Measurements from ENCODE around the gene STIP1. TPM values are rescaled to one million over a fixed set of nuclear protein-coding genes. Genes with fewer than 3 reads are reported as not detected.

Gene STIP1
- polyA plus RNA-seq, 1 donor, result 109 TPM

GRCh38 chr11:64210301-64211020, 24.5 kb downstream of the STIP1 start:
- WGBS (ENCODE audit: insufficient coverage, low lambda C conversion rate), result 90% methylated on average over 2 of the region's 24 CpGs

GRCh38 chr11:64211181-64211872, 25.4 kb downstream of the STIP1 start:
- Histone ChIP-seq H3K36me3 (ENCODE audit: control insufficient read depth, insufficient read depth, low read length) (peaks cover 15% of the 10 kb centered on the region), H3K27ac (ENCODE audit: low read length) (no peak overlapping the region), H3K9me3 (ENCODE audit: control insufficient read depth, low read depth, low read length) (no peaks in the 10 kb centered on the region), H3K4me3 (ENCODE audit: low read length) (no peak overlapping the region), H3K4me1 (ENCODE audit: control insufficient read depth, insufficient read depth, low read length) (peaks cover 16% of the 10 kb centered on the region), H3K27me3 (ENCODE audit: control insufficient read depth, insufficient read depth, low read length) (no peaks in the 10 kb centered on the region)
- no CpG with 5 or more reads among the region's 30 CpGs for WGBS (ENCODE audit: insufficient coverage, low lambda C conversion rate)
- DNase-seq, result no peak

More at GRCh38 chr11:64210301-64211020, 24.5 kb downstream of the STIP1 start:
- Histone ChIP-seq H3K4me3 (ENCODE audit: low read length) (no peak overlapping the region), H3K4me1 (ENCODE audit: control insufficient read depth, insufficient read depth, low read length) (peaks cover 24% of the 10 kb centered on the region), H3K36me3 (ENCODE audit: control insufficient read depth, insufficient read depth, low read length) (peaks cover 19% of the 10 kb centered on the region), H3K27me3 (ENCODE audit: control insufficient read depth, insufficient read depth, low read length) (no peaks in the 10 kb centered on the region), H3K27ac (ENCODE audit: low read length) (no peak overlapping the region), H3K9me3 (ENCODE audit: control insufficient read depth, low read depth, low read length) (no peaks in the 10 kb centered on the region)
- no peak for DNase-seq

DNA sequence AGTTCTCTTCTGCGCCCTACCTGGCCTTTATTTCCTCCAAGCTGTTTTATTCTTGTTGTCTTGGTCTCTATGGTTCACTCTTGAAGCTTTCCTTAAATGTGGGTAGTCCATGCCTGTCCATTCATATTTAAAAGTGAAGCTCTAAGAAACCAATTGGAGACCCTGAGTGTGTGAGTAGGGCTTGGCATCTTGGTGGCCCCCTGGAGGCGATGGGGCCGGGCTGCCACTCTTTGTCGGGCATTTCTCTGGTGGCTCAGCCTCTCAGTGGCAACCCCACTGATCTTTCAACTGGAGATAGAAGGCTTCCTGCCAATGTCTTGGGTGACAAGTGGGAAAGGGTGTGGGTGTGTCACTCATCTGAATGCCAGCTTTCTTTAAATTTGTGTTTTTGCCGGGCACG, 30.9 kb downstream of the STIP1 start:
- H3K4me1 ChIP-seq (ENCODE audit: control insufficient read depth, insufficient read depth, low read length), result no peaks in the 10 kb centered on the region
- H3K27me3 ChIP-seq (ENCODE audit: control insufficient read depth, insufficient read depth, low read length), result no peaks in the 10 kb centered on the region
- WGBS (ENCODE audit: insufficient coverage, low lambda C conversion rate), result no CpG with 5 or more reads among the region's 6 CpGs
- H3K27ac ChIP-seq (ENCODE audit: low read length), result no peak overlapping the region
- peaks cover 20% of the 10 kb centered on the region for H3K36me3 ChIP-seq (ENCODE audit: control insufficient read depth, insufficient read depth, low read length)
- H3K9me3 ChIP-seq (ENCODE audit: control insufficient read depth, low read depth, low read length), result no peaks in the 10 kb centered on the region
- no peak overlapping the region for H3K4me3 ChIP-seq (ENCODE audit: low read length)
- DNase-seq, result no peak

DNA sequence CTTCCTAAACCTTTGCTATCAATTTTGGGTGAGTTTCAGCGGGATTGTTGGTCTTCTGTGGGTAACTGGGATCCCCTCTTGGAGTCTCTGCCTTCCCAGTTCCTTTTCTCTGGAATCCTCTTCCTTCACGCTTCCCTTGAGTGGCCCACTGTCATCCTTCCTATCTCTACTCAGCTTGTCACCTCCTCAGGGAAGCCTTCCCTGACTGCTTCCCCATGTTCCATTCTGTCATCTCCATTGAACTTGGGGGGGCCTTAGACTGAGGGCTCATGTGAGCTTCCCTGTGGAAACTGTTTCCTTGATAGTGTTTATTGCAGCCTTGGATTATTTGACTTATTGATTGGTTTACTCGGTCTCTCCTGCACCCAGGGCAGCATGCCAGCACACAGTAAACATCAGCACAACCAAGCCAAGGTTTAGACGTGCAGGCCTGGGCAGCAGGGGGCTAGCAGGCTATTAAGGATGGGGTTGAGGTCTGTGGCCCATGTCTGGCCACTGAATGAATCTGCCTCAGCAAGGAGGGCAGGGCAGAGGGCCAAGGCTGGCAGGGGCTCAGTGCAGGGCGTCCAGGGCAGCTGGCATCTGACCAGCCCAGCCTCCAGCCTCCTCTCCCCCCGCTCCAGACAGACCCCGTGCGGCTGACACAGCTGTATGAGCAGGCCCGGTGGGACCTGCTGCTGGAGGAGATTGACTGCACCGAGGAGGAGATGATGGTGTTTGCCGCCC, 32.8 kb downstream of the STIP1 start:
- Histone ChIP-seq H3K36me3 (ENCODE audit: control insufficient read depth, insufficient read depth, low read length) (peaks cover 23% of the 10 kb centered on the region), H3K4me1 (ENCODE audit: control insufficient read depth, insufficient read depth, low read length) (no peaks in the 10 kb centered on the region), H3K27me3 (ENCODE audit: control insufficient read depth, insufficient read depth, low read length) (no peaks in the 10 kb centered on the region), H3K27ac (ENCODE audit: low read length) (no peak overlapping the region), H3K4me3 (ENCODE audit: low read length) (no peak overlapping the region), H3K9me3 (ENCODE audit: control insufficient read depth, low read depth, low read length) (no peaks in the 10 kb centered on the region)
- WGBS (ENCODE audit: insufficient coverage, low lambda C conversion rate), result no CpG with 5 or more reads among the region's 11 CpGs
- DNase-seq, result peak in 1 of 2 donors; percentile 4

DNA sequence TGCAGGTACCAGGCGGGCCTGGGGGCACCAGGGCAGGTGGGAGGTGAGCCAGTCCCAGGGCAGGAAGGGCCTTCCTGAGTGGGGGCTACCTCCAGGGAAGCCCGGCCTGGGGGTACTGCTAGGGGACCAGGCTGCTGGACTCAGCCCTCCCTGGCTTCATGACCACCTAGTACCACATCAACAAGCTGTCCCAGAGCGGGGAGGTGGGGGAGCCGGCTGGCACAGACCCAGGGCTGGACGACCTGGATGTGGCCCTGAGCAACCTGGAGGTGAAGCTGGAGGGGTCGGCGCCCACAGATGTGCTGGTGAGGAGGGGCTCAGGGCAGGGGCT, 33.3 kb downstream of the STIP1 start:
- Histone ChIP-seq H3K27me3 (ENCODE audit: control insufficient read depth, insufficient read depth, low read length) (no peaks in the 10 kb centered on the region), H3K27ac (ENCODE audit: low read length) (no peak overlapping the region), H3K4me1 (ENCODE audit: control insufficient read depth, insufficient read depth, low read length) (no peaks in the 10 kb centered on the region), H3K4me3 (ENCODE audit: low read length) (no peak overlapping the region), H3K9me3 (ENCODE audit: control insufficient read depth, low read depth, low read length) (no peaks in the 10 kb centered on the region), H3K36me3 (ENCODE audit: control insufficient read depth, insufficient read depth, low read length) (peaks cover 27% of the 10 kb centered on the region)
- no peak for DNase-seq
- no CpG with 5 or more reads among the region's 7 CpGs for WGBS (ENCODE audit: insufficient coverage, low lambda C conversion rate)

GRCh38 chr11:64219755-64220154, 33.8 kb downstream of the STIP1 start:
- no peaks in the 10 kb centered on the region for H3K9me3 ChIP-seq (ENCODE audit: control insufficient read depth, low read depth, low read length)
- peaks cover 29% of the 10 kb centered on the region for H3K36me3 ChIP-seq (ENCODE audit: control insufficient read depth, insufficient read depth, low read length)
- H3K4me3 ChIP-seq (ENCODE audit: low read length), result no peak overlapping the region
- no CpG with 5 or more reads among the region's 10 CpGs for WGBS (ENCODE audit: insufficient coverage, low lambda C conversion rate)
- no peak for DNase-seq
- H3K4me1 ChIP-seq (ENCODE audit: control insufficient read depth, insufficient read depth, low read length), result no peaks in the 10 kb centered on the region
- no peak overlapping the region for H3K27ac ChIP-seq (ENCODE audit: low read length)
- no peaks in the 10 kb centered on the region for H3K27me3 ChIP-seq (ENCODE audit: control insufficient read depth, insufficient read depth, low read length)

GRCh38 chr11:64220271-64220670, 34.3 kb downstream of the STIP1 start:
- DNase-seq, result no peak
- Histone ChIP-seq H3K4me1 (ENCODE audit: control insufficient read depth, insufficient read depth, low read length) (peaks cover 5% of the 10 kb centered on the region), H3K36me3 (ENCODE audit: control insufficient read depth, insufficient read depth, low read length) (peaks cover 29% of the 10 kb centered on the region), H3K4me3 (ENCODE audit: low read length) (no peak overlapping the region), H3K27me3 (ENCODE audit: control insufficient read depth, insufficient read depth, low read length) (no peaks in the 10 kb centered on the region), H3K9me3 (ENCODE audit: control insufficient read depth, low read depth, low read length) (no peaks in the 10 kb centered on the region), H3K27ac (ENCODE audit: low read length) (no peak overlapping the region)
- WGBS (ENCODE audit: insufficient coverage, low lambda C conversion rate), result no CpG with 5 or more reads among the region's 17 CpGs

DNA sequence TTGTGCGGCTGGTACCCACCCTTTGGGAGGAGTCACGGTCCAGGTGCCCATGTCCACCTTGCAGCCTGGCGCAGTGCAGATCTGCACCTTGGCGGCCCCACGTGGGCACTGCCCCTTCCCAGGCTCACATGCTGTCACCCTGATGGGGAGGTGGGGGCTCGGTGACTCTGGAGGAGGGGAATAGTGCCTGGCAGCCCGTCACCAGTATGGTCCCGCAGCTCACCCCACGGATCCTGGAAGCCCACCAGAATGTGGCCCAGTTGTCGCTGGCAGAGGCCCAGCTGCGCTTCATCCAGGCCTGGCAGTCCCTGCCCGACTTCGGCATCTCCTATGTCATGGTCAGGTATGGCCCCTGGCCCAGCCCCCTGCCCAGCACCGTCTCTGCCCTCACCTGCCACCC, 34.8 kb downstream of the STIP1 start:
- Histone ChIP-seq H3K4me1 (ENCODE audit: control insufficient read depth, insufficient read depth, low read length) (peaks cover 9% of the 10 kb centered on the region), H3K27ac (ENCODE audit: low read length) (no peak overlapping the region), H3K36me3 (ENCODE audit: control insufficient read depth, insufficient read depth, low read length) (peaks cover 29% of the 10 kb centered on the region), H3K4me3 (ENCODE audit: low read length) (no peak overlapping the region), H3K9me3 (ENCODE audit: control insufficient read depth, low read depth, low read length) (no peaks in the 10 kb centered on the region), H3K27me3 (ENCODE audit: control insufficient read depth, insufficient read depth, low read length) (no peaks in the 10 kb centered on the region)
- DNase-seq, result no peak
- whole genome bisulfite sequencing (ENCODE audit: insufficient coverage, low lambda C conversion rate), result no CpG with 5 or more reads among the region's 14 CpGs

DNA sequence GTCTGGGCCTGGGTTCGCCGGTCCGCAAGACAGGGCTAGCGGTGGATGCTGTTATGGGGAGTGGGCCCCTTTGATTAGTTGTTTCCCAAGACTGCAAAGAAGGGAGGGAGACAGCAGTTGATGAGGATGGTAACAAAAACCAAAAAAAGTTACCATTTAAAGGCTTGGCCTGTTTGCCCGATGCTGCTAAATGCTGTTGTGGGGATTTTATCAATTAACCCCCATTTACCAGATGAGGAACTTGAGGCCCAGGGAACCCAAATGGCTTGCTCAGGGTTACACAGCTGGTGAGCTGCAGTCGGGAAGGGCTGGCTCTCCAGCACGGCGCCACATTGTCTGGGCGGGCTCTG, 36.7 kb downstream of the STIP1 start:
- DNase-seq, result no peak
- no peaks in the 10 kb centered on the region for H3K9me3 ChIP-seq (ENCODE audit: control insufficient read depth, low read depth, low read length)
- no CpG with 5 or more reads among the region's 9 CpGs for WGBS (ENCODE audit: insufficient coverage, low lambda C conversion rate)
- no peak overlapping the region for H3K27ac ChIP-seq (ENCODE audit: low read length)
- peaks cover 29% of the 10 kb centered on the region for H3K36me3 ChIP-seq (ENCODE audit: control insufficient read depth, insufficient read depth, low read length)
- no peak overlapping the region for H3K4me3 ChIP-seq (ENCODE audit: low read length)
- H3K27me3 ChIP-seq (ENCODE audit: control insufficient read depth, insufficient read depth, low read length), result no peaks in the 10 kb centered on the region
- H3K4me1 ChIP-seq (ENCODE audit: control insufficient read depth, insufficient read depth, low read length), result peaks cover 22% of the 10 kb centered on the region

- Histone ChIP-seq H3K4me3 (ENCODE audit: low read length) (no peak overlapping the region), H3K27me3 (ENCODE audit: control insufficient read depth, insufficient read depth, low read length) (no peaks in the 10 kb centered on the region), H3K36me3 (ENCODE audit: control insufficient read depth, insufficient read depth, low read length) (peaks cover 29% of the 10 kb centered on the region), H3K9me3 (ENCODE audit: control insufficient read depth, low read depth, low read length) (no peaks in the 10 kb centered on the region), H3K4me1 (ENCODE audit: control insufficient read depth, insufficient read depth, low read length) (peaks cover 22% of the 10 kb centered on the region), H3K27ac (ENCODE audit: low read length) (no peak overlapping the region)
- peak in 1 of 2 donors; percentile 52 for DNase-seq
- WGBS (ENCODE audit: insufficient coverage, low lambda C conversion rate), result no CpG with 5 or more reads among the region's 24 CpGs
These were observed 37.2 kb downstream of the STIP1 start for GRCh38 chr11:64223001-64223651.
